ENCODE data around the gene EGFL8. TPM values are rescaled to one million over a fixed set of nuclear protein-coding genes. Genes with fewer than 3 reads are reported as not detected.
"Not testable (repeated sequence)": the region's sequence is repeated elsewhere in the genome, so short reads cannot be mapped to it uniquely, and the experiment has no call there.

EGFL8 gene
- polyA plus RNA-seq, 1 donor: 29.1 TPM

- Histone ChIP-seq H3K27me3 (ENCODE audit: control insufficient read depth, insufficient read depth, low read length) (no peaks in the 10 kb centered on the region), H3K9me3 (ENCODE audit: control insufficient read depth, low read depth, low read length) (no peaks in the 10 kb centered on the region), H3K4me3 (ENCODE audit: low read length) (no peak overlapping the region), H3K27ac (ENCODE audit: low read length) (no peak overlapping the region), H3K36me3 (ENCODE audit: control insufficient read depth, insufficient read depth, low read length) (no peaks in the 10 kb centered on the region), H3K4me1 (ENCODE audit: control insufficient read depth, insufficient read depth, low read length) (peaks cover 15% of the 10 kb centered on the region)
- no CpG with 5 or more reads among the region's 3 CpGs for WGBS (ENCODE audit: insufficient coverage, low lambda C conversion rate)
- no peak for DNase-seq
Observed at GRCh38 chr6:32198345-32198696, 33.9 kb downstream of the EGFL8 start.

GRCh38 chr6:32198866-32199265 lies 34.5 kb downstream of the EGFL8 start:
- Histone ChIP-seq H3K27ac (ENCODE audit: low read length) (no peak overlapping the region), H3K9me3 (ENCODE audit: control insufficient read depth, low read depth, low read length) (no peaks in the 10 kb centered on the region), H3K4me1 (ENCODE audit: control insufficient read depth, insufficient read depth, low read length) (peaks cover 12% of the 10 kb centered on the region), H3K36me3 (ENCODE audit: control insufficient read depth, insufficient read depth, low read length) (no peaks in the 10 kb centered on the region), H3K4me3 (ENCODE audit: low read length) (no peak overlapping the region), H3K27me3 (ENCODE audit: control insufficient read depth, insufficient read depth, low read length) (peaks cover 3% of the 10 kb centered on the region)
- no CpG with 5 or more reads among the region's 17 CpGs for WGBS (ENCODE audit: insufficient coverage, low lambda C conversion rate)
- no peak for DNase-seq

GRCh38 chr6:32200711-32201475 lies 36.5 kb downstream of the EGFL8 start:
- Histone ChIP-seq H3K36me3 (ENCODE audit: control insufficient read depth, insufficient read depth, low read length) (no peaks in the 10 kb centered on the region), H3K9me3 (ENCODE audit: control insufficient read depth, low read depth, low read length) (no peaks in the 10 kb centered on the region), H3K27me3 (ENCODE audit: control insufficient read depth, insufficient read depth, low read length) (peaks cover 7% of the 10 kb centered on the region), H3K4me3 (ENCODE audit: low read length) (no peak overlapping the region), H3K27ac (ENCODE audit: low read length) (no peak overlapping the region), H3K4me1 (ENCODE audit: control insufficient read depth, insufficient read depth, low read length) (peaks cover 5% of the 10 kb centered on the region)
- no CpG with 5 or more reads among the region's 13 CpGs for WGBS (ENCODE audit: insufficient coverage, low lambda C conversion rate)
- no peak for DNase-seq

- no CpG with 5 or more reads among the region's 9 CpGs for WGBS (ENCODE audit: insufficient coverage, low lambda C conversion rate)
- no peak for DNase-seq
- H3K27me3 ChIP-seq (ENCODE audit: control insufficient read depth, insufficient read depth, low read length): peaks cover 7% of the 10 kb centered on the region
Observed at GRCh38 chr6:32202186-32202585, 37.8 kb downstream of the EGFL8 start.

GRCh38 chr6:32203426-32204267 lies 39.3 kb downstream of the EGFL8 start:
- H3K4me3 ChIP-seq (ENCODE audit: low read length): no peak overlapping the region
- H3K27me3 ChIP-seq (ENCODE audit: control insufficient read depth, insufficient read depth, low read length): peaks cover 7% of the 10 kb centered on the region
- H3K27ac ChIP-seq (ENCODE audit: low read length): no peak overlapping the region
- no peak for DNase-seq
- H3K4me1 ChIP-seq (ENCODE audit: control insufficient read depth, insufficient read depth, low read length): no peaks in the 10 kb centered on the region
- no peaks in the 10 kb centered on the region for H3K36me3 ChIP-seq (ENCODE audit: control insufficient read depth, insufficient read depth, low read length)
- H3K9me3 ChIP-seq (ENCODE audit: control insufficient read depth, low read depth, low read length): no peaks in the 10 kb centered on the region
- WGBS (ENCODE audit: insufficient coverage, low lambda C conversion rate): no CpG with 5 or more reads among the region's 9 CpGs

More at GRCh38 chr6:32202186-32202585, 37.8 kb downstream of the EGFL8 start:
- Histone ChIP-seq H3K9me3 (ENCODE audit: control insufficient read depth, low read depth, low read length) (no peaks in the 10 kb centered on the region), H3K4me3 (ENCODE audit: low read length) (no peak overlapping the region), H3K36me3 (ENCODE audit: control insufficient read depth, insufficient read depth, low read length) (no peaks in the 10 kb centered on the region), H3K4me1 (ENCODE audit: control insufficient read depth, insufficient read depth, low read length) (no peaks in the 10 kb centered on the region), H3K27ac (ENCODE audit: low read length) (no peak overlapping the region)

- Histone ChIP-seq H3K27me3 (ENCODE audit: control insufficient read depth, insufficient read depth, low read length) (peaks cover 7% of the 10 kb centered on the region), H3K9me3 (ENCODE audit: control insufficient read depth, low read depth, low read length) (no peaks in the 10 kb centered on the region), H3K4me3 (ENCODE audit: low read length) (no peak overlapping the region), H3K27ac (ENCODE audit: low read length) (no peak overlapping the region), H3K4me1 (ENCODE audit: control insufficient read depth, insufficient read depth, low read length) (no peaks in the 10 kb centered on the region), H3K36me3 (ENCODE audit: control insufficient read depth, insufficient read depth, low read length) (no peaks in the 10 kb centered on the region)
- DNase-seq: no peak
- WGBS (ENCODE audit: insufficient coverage, low lambda C conversion rate): 100% methylated on average over 1 of the region's 3 CpGs
Observed at GRCh38 chr6:32204268-32204715, 39.9 kb downstream of the EGFL8 start.

GRCh38 chr6:32208996-32209395 lies 44.6 kb downstream of the EGFL8 start:
- peaks cover 4% of the 10 kb centered on the region for H3K27me3 ChIP-seq (ENCODE audit: control insufficient read depth, insufficient read depth, low read length)
- WGBS (ENCODE audit: insufficient coverage, low lambda C conversion rate): no CpG with 5 or more reads among the region's 1 CpG
- no peaks in the 10 kb centered on the region for H3K36me3 ChIP-seq (ENCODE audit: control insufficient read depth, insufficient read depth, low read length)
- no peak for DNase-seq
- H3K9me3 ChIP-seq (ENCODE audit: control insufficient read depth, low read depth, low read length): no peaks in the 10 kb centered on the region
- H3K4me1 ChIP-seq (ENCODE audit: control insufficient read depth, insufficient read depth, low read length): no peaks in the 10 kb centered on the region
- no peak overlapping the region for H3K4me3 ChIP-seq (ENCODE audit: low read length)
- no peak overlapping the region for H3K27ac ChIP-seq (ENCODE audit: low read length)

GRCh38 chr6:32210191-32210601 lies 45.8 kb downstream of the EGFL8 start:
- Histone ChIP-seq H3K4me1 (ENCODE audit: control insufficient read depth, insufficient read depth, low read length) (no peaks in the 10 kb centered on the region), H3K27ac (ENCODE audit: low read length) (no peak overlapping the region), H3K9me3 (ENCODE audit: control insufficient read depth, low read depth, low read length) (no peaks in the 10 kb centered on the region), H3K27me3 (ENCODE audit: control insufficient read depth, insufficient read depth, low read length) (no peaks in the 10 kb centered on the region), H3K4me3 (ENCODE audit: low read length) (no peak overlapping the region), H3K36me3 (ENCODE audit: control insufficient read depth, insufficient read depth, low read length) (no peaks in the 10 kb centered on the region)
- no peak for DNase-seq
- WGBS (ENCODE audit: insufficient coverage, low lambda C conversion rate): 50% methylated on average over 1 of the region's 5 CpGs

- not testable (repeated sequence) for H3K36me3 ChIP-seq (ENCODE audit: control insufficient read depth, insufficient read depth, low read length); H3K4me3 ChIP-seq (ENCODE audit: low read length); H3K9me3 ChIP-seq (ENCODE audit: control insufficient read depth, low read depth, low read length); H3K27ac ChIP-seq (ENCODE audit: low read length); H3K27me3 ChIP-seq (ENCODE audit: control insufficient read depth, insufficient read depth, low read length); H3K4me1 ChIP-seq (ENCODE audit: control insufficient read depth, insufficient read depth, low read length); DNase-seq
- WGBS (ENCODE audit: insufficient coverage, low lambda C conversion rate): no CpG with 5 or more reads among the region's 4 CpGs
Observed at GRCh38 chr6:32211432-32211831, 47.0 kb downstream of the EGFL8 start.

GRCh38 chr6:32212076-32212760 lies 47.8 kb downstream of the EGFL8 start:
- no peak for DNase-seq
- no peaks in the 10 kb centered on the region for H3K4me1 ChIP-seq (ENCODE audit: control insufficient read depth, insufficient read depth, low read length)
- H3K36me3 ChIP-seq (ENCODE audit: control insufficient read depth, insufficient read depth, low read length): no peaks in the 10 kb centered on the region
- H3K4me3 ChIP-seq (ENCODE audit: low read length): no peak overlapping the region
- H3K9me3 ChIP-seq (ENCODE audit: control insufficient read depth, low read depth, low read length): no peaks in the 10 kb centered on the region
- no peaks in the 10 kb centered on the region for H3K27me3 ChIP-seq (ENCODE audit: control insufficient read depth, insufficient read depth, low read length)
- no peak overlapping the region for H3K27ac ChIP-seq (ENCODE audit: low read length)
- no CpG with 5 or more reads among the region's 12 CpGs for WGBS (ENCODE audit: insufficient coverage, low lambda C conversion rate)
